CD4-positive, alpha-beta T cell (primary cell): Measurements from ENCODE around the gene MAN2A1. TPM values are rescaled to one million over a fixed set of nuclear protein-coding genes. Genes with fewer than 3 reads are reported as not detected.

Source experiments
- ATAC-seq: fragments of 200-7000 bp; cut with Tn5 transposase; one replicate; pipeline ENCODE4 v1.10.0; 2022; ENCODE audit warnings: mild to moderate bottlenecking; ENCODE audit not compliant: poor library complexity
- CTCF ChIA-PET: fragments of 350-600 bp; sonication (Branson Sonifier 250); formaldehyde crosslinking; loops from one replicate; lab custom pipeline; 2021; ENCODE audit warnings: antibody characterized with exemption, inconsistent platforms; lab: Charles Lee
- POLR2A ChIA-PET: fragments of 350-600 bp; sonication (Branson Sonifier 250); formaldehyde crosslinking; loops from one replicate; lab custom pipeline; 2021; ENCODE audit warnings: antibody characterized with exemption, inconsistent platforms; lab: Charles Lee
- DNase-seq, 14 experiments: peaks; one replicate each; pipeline ENCODE4 v3.0.0-alpha.2; 2013 to 2020; ENCODE audit warnings: mixed read lengths in 2 of 14
- H3K27ac ChIP-seq, 2 donors: one replicate each; pipeline versions ENCODE4 v1.5.1 to v1.7.0; 2013; ENCODE audit warnings: low read length in 2 of 2, low read depth in 1 of 2, mild to moderate bottlenecking in 1 of 2
- H3K27me3 ChIP-seq, 2 experiments: 1 replicate in 1 of 2; 2 replicates in 1 of 2; pipeline versions ENCODE4 v1.6.1 to v1.7.0; 2013; ENCODE audit warnings: low read length in 2 of 2, control low read depth in 1 of 2, mild to moderate bottlenecking in 1 of 2, moderate library complexity in 1 of 2; ENCODE audit not compliant: insufficient read depth in 2 of 2, control insufficient read depth in 1 of 2
- H3K36me3 ChIP-seq: one replicate; pipeline ENCODE4 v1.6.1; 2013; ENCODE audit warnings: low read length, control low read depth; ENCODE audit not compliant: insufficient read depth
- H3K4me1 ChIP-seq: one replicate; pipeline ENCODE4 v1.6.1; 2013; ENCODE audit warnings: low read length, control low read depth; ENCODE audit not compliant: insufficient read depth
- H3K4me3 ChIP-seq: one replicate; pipeline ENCODE4 v1.5.1; 2013; ENCODE audit warnings: mild to moderate bottlenecking, low read length, moderate library complexity
- H3K9me3 ChIP-seq, 2 experiments: 1 replicate in 1 of 2; 2 replicates in 1 of 2; pipeline versions ENCODE4 v1.6.1 to v1.7.0; 2013; ENCODE audit warnings: low read length in 2 of 2, mild to moderate bottlenecking in 2 of 2, control low read depth in 1 of 2, moderate library complexity in 1 of 2; ENCODE audit not compliant: control insufficient read depth in 1 of 2, insufficient read depth in 1 of 2
- H3K27ac Mint-ChIP-seq: one replicate; pipeline ENCODE4 v1.8.0; 2020; ENCODE audit warnings: mixed read lengths
- H3K27me3 Mint-ChIP-seq: one replicate; pipeline ENCODE4 v1.8.0; 2021; ENCODE audit warnings: mixed read lengths
- H3K36me3 Mint-ChIP-seq: one replicate; pipeline ENCODE4 v1.8.0; 2021; ENCODE audit warnings: low read depth, mixed read lengths
- H3K4me1 Mint-ChIP-seq: one replicate; pipeline ENCODE4 v1.8.0; 2021; ENCODE audit warnings: low read depth, mixed read lengths
- H3K4me3 Mint-ChIP-seq: one replicate; pipeline ENCODE4 v1.8.0; 2020; ENCODE audit warnings: mild to moderate bottlenecking, mixed read lengths
- H3K9me3 Mint-ChIP-seq: one replicate; pipeline ENCODE4 v1.8.0; 2020; ENCODE audit warnings: mixed read lengths
- intact Hi-C, 2 experiments: fragments of 100-400 bp; cut with DNase I in 1 of 2; cut with micrococcal nuclease in 1 of 2; formaldehyde crosslinking; loops; one replicate each; pipeline versions ENCODE4 v1.15.1 to v1.9.0; 2023 to 2025; cut with DNase I, micrococcal nuclease
- total RNA-seq, 174 experiments: library from RNA in 2 of 174; stranded (reverse) in 2 of 174; gene quantifications; one replicate each; pipeline ENCODE4 v1.2.3 and lab custom pipeline; 2021 to 2026
- TF ChIP-seq, protein P1 (sequence below): fragments of 200-600 bp; IDR thresholded peaks from one replicate; pipeline ENCODE4 v1.8.0; 2022; ENCODE audit warnings: antibody characterized with exemption, mild to moderate bottlenecking

The MAN2A1 gene
- total RNA-seq, 2 experiments from 2014 or later, result 50.6 to 52.7 TPM

GRCh38 chr5:109692852-109693251, 3.1 kb downstream of the MAN2A1 start:
- Histone ChIP-seq H3K27me3 (no peaks in the 10 kb centered on the region), H3K9me3 (peaks cover 0 to 8% of the 10 kb centered on the region in 2 experiments), H3K4me3 (peak overlapping the region; percentile 10), H3K36me3 (no peaks in the 10 kb centered on the region), H3K4me1 (peaks cover 42% of the 10 kb centered on the region), H3K27ac (no peak overlapping the region)
- TF ChIP-seq, protein P1, sequence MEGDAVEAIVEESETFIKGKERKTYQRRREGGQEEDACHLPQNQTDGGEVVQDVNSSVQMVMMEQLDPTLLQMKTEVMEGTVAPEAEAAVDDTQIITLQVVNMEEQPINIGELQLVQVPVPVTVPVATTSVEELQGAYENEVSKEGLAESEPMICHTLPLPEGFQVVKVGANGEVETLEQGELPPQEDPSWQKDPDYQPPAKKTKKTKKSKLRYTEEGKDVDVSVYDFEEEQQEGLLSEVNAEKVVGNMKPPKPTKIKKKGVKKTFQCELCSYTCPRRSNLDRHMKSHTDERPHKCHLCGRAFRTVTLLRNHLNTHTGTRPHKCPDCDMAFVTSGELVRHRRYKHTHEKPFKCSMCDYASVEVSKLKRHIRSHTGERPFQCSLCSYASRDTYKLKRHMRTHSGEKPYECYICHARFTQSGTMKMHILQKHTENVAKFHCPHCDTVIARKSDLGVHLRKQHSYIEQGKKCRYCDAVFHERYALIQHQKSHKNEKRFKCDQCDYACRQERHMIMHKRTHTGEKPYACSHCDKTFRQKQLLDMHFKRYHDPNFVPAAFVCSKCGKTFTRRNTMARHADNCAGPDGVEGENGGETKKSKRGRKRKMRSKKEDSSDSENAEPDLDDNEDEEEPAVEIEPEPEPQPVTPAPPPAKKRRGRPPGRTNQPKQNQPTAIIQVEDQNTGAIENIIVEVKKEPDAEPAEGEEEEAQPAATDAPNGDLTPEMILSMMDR, result no peak
- Mint-ChIP-seq H3K4me3 (peak overlapping the region; percentile 91), H3K9me3 (no peaks in the 10 kb centered on the region), H3K4me1 (peaks cover 70% of the 10 kb centered on the region), H3K36me3 (peaks cover 19% of the 10 kb centered on the region), H3K27me3 (no peaks in the 10 kb centered on the region), H3K27ac (peak overlapping the region; percentile 84)
- peak in 1 of 14 experiments; percentile 17 for DNase-seq
- POLR2A ChIA-PET, result interaction anchor here (0.8 kb wide), 1 partner anchor 229 kb away, joined by 3 read pairs; no protein-coding TSS in a partner anchor
- ATAC-seq, result no peak
- CTCF ChIA-PET, result no interaction called here
- intact Hi-C loops, result loop anchor here (5.0 to 10.0 kb wide), 6 partner anchors 84 to 1402 kb away; partner anchors contain the start of genes FBXL17 (in 1 of the 2), FER (in 1 of the 2) and WDR36 (in 1 of the 2)

- ChIA-PET CTCF (no interaction called here), POLR2A (interaction anchor here (0.8 kb wide), 2 partner anchors 13 to 228 kb away, joined by 3 to 4 read pairs; no protein-coding TSS in a partner anchor)
- TF ChIP-seq, protein P1, result no peak
- H3K9me3 ChIP-seq, result no peaks in the 10 kb centered on the region
- Mint-ChIP-seq H3K27ac (no peak overlapping the region), H3K4me3 (peak overlapping the region; percentile 91), H3K27me3 (no peaks in the 10 kb centered on the region), H3K4me1 (peaks cover 79% of the 10 kb centered on the region), H3K36me3 (peaks cover 24% of the 10 kb centered on the region), H3K9me3 (no peaks in the 10 kb centered on the region)
- H3K36me3 ChIP-seq, result no peaks in the 10 kb centered on the region
- H3K27me3 ChIP-seq, result no peaks in the 10 kb centered on the region
- peaks cover 47% of the 10 kb centered on the region for H3K4me1 ChIP-seq
- ATAC-seq (no peak), DNase-seq (no peak)
- intact Hi-C loops, result loop anchor here (5.0 to 10.0 kb wide), 6 partner anchors 84 to 1401 kb away; partner anchors contain the start of genes FBXL17 (in 1 of the 2), FER (in 1 of the 2) and WDR36 (in 1 of the 2)
- H3K27ac ChIP-seq, result no peak overlapping the region
- H3K4me3 ChIP-seq, result no peak overlapping the region
Observed at GRCh38 chr5:109693535-109694400, 4.0 kb downstream of the MAN2A1 start.

DNA sequence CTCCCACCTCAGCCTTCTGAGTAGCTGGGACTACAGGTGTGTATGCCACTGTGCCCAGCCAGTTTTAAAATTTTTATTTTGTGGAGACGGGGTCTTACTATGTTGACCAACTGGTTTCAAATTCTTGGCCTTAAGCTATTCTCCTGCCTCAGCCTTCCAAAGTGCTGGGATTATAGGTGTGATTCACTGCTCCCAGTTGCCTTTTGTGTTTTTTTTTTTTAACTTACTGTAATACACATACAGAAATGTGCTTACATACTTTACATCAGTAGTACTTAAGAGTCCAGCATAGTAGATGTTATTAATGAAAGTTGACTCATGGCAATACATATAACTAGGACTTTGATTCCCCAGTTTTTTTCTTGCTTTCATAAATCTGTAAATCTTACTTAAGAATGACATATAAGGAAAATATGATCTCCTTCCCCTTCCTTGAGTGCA, 4.7 kb downstream of the MAN2A1 start:
- ATAC-seq, result no peak
- H3K4me3 Mint-ChIP-seq, result peak overlapping the region; percentile 65
- H3K27me3 Mint-ChIP-seq, result no peaks in the 10 kb centered on the region
- Histone ChIP-seq H3K36me3 (peaks cover 1% of the 10 kb centered on the region), H3K4me3 (no peak overlapping the region), H3K9me3 (no peaks in the 10 kb centered on the region), H3K27me3 (no peaks in the 10 kb centered on the region), H3K27ac (no peak overlapping the region), H3K4me1 (peaks cover 44% of the 10 kb centered on the region)
- intact Hi-C loops, result loop anchor here (5.0 to 10.0 kb wide), 6 partner anchors 83 to 1400 kb away; partner anchors contain the start of genes FBXL17 (in 1 of the 2), FER (in 1 of the 2) and WDR36 (in 1 of the 2)
- TF ChIP-seq, protein P1, result no peak
- H3K36me3 Mint-ChIP-seq, result peaks cover 29% of the 10 kb centered on the region
- ChIA-PET POLR2A (interaction anchor here (0.8 kb wide), 2 partner anchors 12 to 227 kb away, joined by 3 to 4 read pairs; no protein-coding TSS in a partner anchor), CTCF (no interaction called here)
- peak overlapping the region; percentile 0 for H3K27ac Mint-ChIP-seq
- H3K9me3 Mint-ChIP-seq, result no peaks in the 10 kb centered on the region
- DNase-seq, result no peak
- peaks cover 85% of the 10 kb centered on the region for H3K4me1 Mint-ChIP-seq
